Uterus (tissue), 4 donors: ENCODE data around the gene ST7. TPM values are rescaled to one million over a fixed set of nuclear protein-coding genes. Genes with fewer than 3 reads are reported as not detected.
"Not testable (repeated sequence)": the region's sequence is repeated elsewhere in the genome, so short reads cannot be mapped to it uniquely, and the experiment has no call there.

Experiments
- DNase-seq, 2 donors: peaks; one replicate each; pipeline ENCODE4 v3.0.0-alpha.2; 2019 to 2020
- H3K27ac ChIP-seq, 2 donors: fragments of 200-600 bp; sonication (generic); 1 replicate in 1 of 2; 2 replicates in 1 of 2; pipeline ENCODE4 v1.5.1; 2016 to 2018
- H3K27me3 ChIP-seq, 2 donors: fragments of 200-600 bp; sonication (generic); one replicate each; pipeline ENCODE4 v1.5.1; 2018 to 2019; ENCODE audit warnings: control low read depth in 1 of 2
- H3K36me3 ChIP-seq, 2 donors: fragments of 200-600 bp; sonication (generic); one replicate each; pipeline ENCODE4 v1.5.1; 2019; ENCODE audit warnings: control low read depth in 1 of 2
- H3K4me1 ChIP-seq, 2 donors: fragments of 200-600 bp; sonication (generic); one replicate each; pipeline ENCODE4 v1.5.1; 2018 to 2019; ENCODE audit warnings: control low read depth in 1 of 2
- H3K4me3 ChIP-seq, 2 donors: fragments of 200-600 bp; sonication (generic); 1 replicate in 1 of 2; 2 replicates in 1 of 2; pipeline ENCODE4 v1.5.1; 2018 to 2019; ENCODE audit warnings: mild to moderate bottlenecking in 1 of 2
- H3K9me3 ChIP-seq, 2 donors: fragments of 200-600 bp; sonication (generic); one replicate each; pipeline ENCODE4 v1.5.1; 2019; ENCODE audit warnings: control low read depth in 1 of 2
- CTCF ChIP-seq, 4 experiments: fragments of 200-600 bp in 2 of 4; fragments of 450-650 bp in 2 of 4; sonication (generic) in 2 of 4; IDR thresholded peaks; one replicate each; pipeline ENCODE4 v1.5.1; 2016 to 2019; ENCODE audit warnings: antibody characterized with exemption in 4 of 4, mild to moderate bottlenecking in 2 of 4, moderate library complexity in 1 of 4
- POLR2A ChIP-seq, 2 donors: fragments of 450-650 bp; IDR thresholded peaks; one replicate each; pipeline ENCODE4 v1.6.1; 2016; ENCODE audit warnings: antibody characterized with exemption in 2 of 2, mild to moderate bottlenecking in 1 of 2, moderate library complexity in 1 of 2
- intact Hi-C: fragments of 100-400 bp; cut with DNase I; formaldehyde crosslinking; loops from one replicate; pipeline ENCODE4 v1.15.1; 2023; ENCODE audit warnings: low total_unique reads
- total RNA-seq, 4 donors: library from RNA; depleted of rRNA in 3 of 4; stranded (reverse); fragments of >200 nt in 3 of 4; gene quantifications; one replicate each; pipeline versions ENCODE4 v1.1.0 to v1.2.4, GENCODE V29; 2014 to 2023
- donor health status: DM: yes; HTN: yes; CAD: no.

The ST7 gene
- total RNA-seq, 4 donors from 2014 or later = 27.4 to 41.0 (median 31.4) TPM

- Histone ChIP-seq H3K27ac (no peak overlapping the region), H3K4me1 (no peaks in the 10 kb centered on the region), H3K9me3 (no peaks in the 10 kb centered on the region), H3K27me3 (no peaks in the 10 kb centered on the region), H3K4me3 (no peak overlapping the region), H3K36me3 (no peaks in the 10 kb centered on the region)
- intact Hi-C loops = no loop called here
- no peak for DNase-seq
- TF ChIP-seq POLR2A (IDR thresholded peaks at IDR 0.05) (no peak), CTCF (IDR thresholded peaks at IDR 0.05) (no peak)
These were observed 24.3 kb upstream of the ST7 start for GRCh38 chr7:116929021-116929420.

- intact Hi-C loops = loop anchor here (5.0 kb wide), 1 partner anchor 197 kb away; no protein-coding TSS in a partner anchor
- no peak overlapping the region for H3K27ac ChIP-seq
These were observed 23.1 kb upstream of the ST7 start for GRCh38 chr7:116929914-116930913.

GRCh38 chr7:116932566-116932965 lies 20.7 kb upstream of the ST7 start:
- H3K9me3 ChIP-seq = no peaks in the 10 kb centered on the region
- H3K4me1 ChIP-seq = no peaks in the 10 kb centered on the region
- H3K4me3 ChIP-seq = no peak overlapping the region
- intact Hi-C loops = loop anchor here (5.0 kb wide), 1 partner anchor 195 kb away; no protein-coding TSS in a partner anchor
- no peaks in the 10 kb centered on the region for H3K27me3 ChIP-seq
- DNase-seq = no peak
- no peak overlapping the region for H3K27ac ChIP-seq
- TF ChIP-seq CTCF (IDR thresholded peaks at IDR 0.05) (no peak), POLR2A (IDR thresholded peaks at IDR 0.05) (no peak)
- H3K36me3 ChIP-seq = no peaks in the 10 kb centered on the region

More at GRCh38 chr7:116929914-116930913, 23.1 kb upstream of the ST7 start:
- H3K27me3 ChIP-seq = no peaks in the 10 kb centered on the region
- no peak overlapping the region for H3K4me3 ChIP-seq
- H3K36me3 ChIP-seq = no peaks in the 10 kb centered on the region
- no peaks in the 10 kb centered on the region for H3K4me1 ChIP-seq
- no peaks in the 10 kb centered on the region for H3K9me3 ChIP-seq
- DNase-seq = peak; percentile 84 to 92
- TF ChIP-seq POLR2A (IDR thresholded peaks at IDR 0.05) (no peak), CTCF (IDR thresholded peaks at IDR 0.05) (peak; percentile 85 to 91 (median 88))

GRCh38 chr7:116933465-116933864 lies 19.8 kb upstream of the ST7 start:
- H3K27ac ChIP-seq = no peak overlapping the region
- intact Hi-C loops = loop anchor here (5.0 kb wide), 1 partner anchor 194 kb away; no protein-coding TSS in a partner anchor
- DNase-seq = no peak
- no peaks in the 10 kb centered on the region for H3K4me1 ChIP-seq
- no peak overlapping the region for H3K4me3 ChIP-seq
- H3K36me3 ChIP-seq = no peaks in the 10 kb centered on the region
- no peaks in the 10 kb centered on the region for H3K9me3 ChIP-seq
- H3K27me3 ChIP-seq = no peaks in the 10 kb centered on the region
- TF ChIP-seq CTCF (IDR thresholded peaks at IDR 0.05) = no peak
- no peak for TF ChIP-seq POLR2A (IDR thresholded peaks at IDR 0.05)

- TF ChIP-seq POLR2A (IDR thresholded peaks at IDR 0.05) (no peak), CTCF (IDR thresholded peaks at IDR 0.05) (no peak)
- intact Hi-C loops = loop anchor here (5.0 kb wide), 1 partner anchor 193 kb away; no protein-coding TSS in a partner anchor
- Histone ChIP-seq H3K27ac (no peak overlapping the region), H3K4me1 (no peaks in the 10 kb centered on the region), H3K9me3 (no peaks in the 10 kb centered on the region), H3K4me3 (no peak overlapping the region), H3K27me3 (no peaks in the 10 kb centered on the region), H3K36me3 (no peaks in the 10 kb centered on the region)
- DNase-seq = no peak
These were observed 18.7 kb upstream of the ST7 start for GRCh38 chr7:116934580-116934979.

- H3K4me3 ChIP-seq, H3K27ac ChIP-seq, H3K4me1 ChIP-seq, H3K9me3 ChIP-seq, H3K36me3 ChIP-seq, DNase-seq, H3K27me3 ChIP-seq, intact Hi-C loops: not testable (repeated sequence)
These were observed 16.5 kb upstream of the ST7 start for GRCh38 chr7:116936844-116937243.
